ENCODE data around the gene ODR4.

The ODR4 gene

DNA sequence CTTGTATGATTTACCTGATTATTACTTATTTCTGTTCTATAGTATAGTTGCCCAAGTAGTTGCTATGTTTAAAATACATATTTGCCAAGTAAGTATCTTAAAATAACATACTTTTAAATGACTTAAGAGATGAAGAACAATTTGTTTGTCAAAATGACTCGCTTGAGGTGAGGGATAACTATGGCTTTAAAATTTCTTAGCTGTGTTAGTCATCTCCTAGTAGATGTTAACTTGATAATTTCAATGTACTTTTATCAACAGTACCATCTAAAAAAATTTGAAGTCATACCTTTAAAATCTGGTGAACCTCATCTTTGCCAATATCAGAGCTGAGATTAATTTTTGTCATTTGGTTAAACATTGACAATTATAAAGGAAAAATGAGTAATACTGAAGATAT lies 37.7 kb downstream of the ODR4 start:
- H2AFZ ChIP-seq (ENCODE audit: low read length) = no peak overlapping the region
- no peak for TF ChIP-seq EZH2phosphoT487 (IDR thresholded peaks at IDR 0.05; ENCODE audit: borderline replicate concordance)
- no peak for TF ChIP-seq CTCF (conservative IDR thresholded peaks at IDR 0.05; ENCODE audit: low read length)
- no peaks in the 10 kb centered on the region for H4K20me1 ChIP-seq (ENCODE audit: insufficient read depth, low read length, poor library complexity, severe bottlenecking)
- H3K79me2 ChIP-seq (ENCODE audit: insufficient read depth, low read length) = no peaks in the 10 kb centered on the region
- H3K27me3 ChIP-seq (ENCODE audit: insufficient read depth, low read length, poor library complexity, severe bottlenecking) = no peaks in the 10 kb centered on the region
- no peaks in the 10 kb centered on the region for H3K9me2 ChIP-seq (replicated peaks; ENCODE audit: low read depth, low read length)
- H3K4me2 ChIP-seq (ENCODE audit: low read depth, low read length, poor library complexity, severe bottlenecking) = no peak overlapping the region
- H3K9me3 ChIP-seq (ENCODE audit: insufficient read depth, low read depth, low read length) = no peaks in the 10 kb centered on the region
- H3K4me3 ChIP-seq (ENCODE audit: low read length, poor library complexity, severe bottlenecking) = no peak overlapping the region
- no peaks in the 10 kb centered on the region for H3F3A ChIP-seq (ENCODE audit: low read depth)
- no peak overlapping the region for H3K9ac ChIP-seq (ENCODE audit: low read depth, low read length, poor library complexity, severe bottlenecking)
- peaks cover 17% of the 10 kb centered on the region; the same call in 1 of the 2 replicates for H3K36me3 ChIP-seq (ENCODE audit: insufficient read depth, low read length)
- H3K4me1 ChIP-seq (ENCODE audit: insufficient read depth, low read length, poor library complexity, severe bottlenecking) = no peaks in the 10 kb centered on the region

- H3K4me2 ChIP-seq (ENCODE audit: low read depth, low read length, poor library complexity, severe bottlenecking) = no peak overlapping the region
- H3K9me3 ChIP-seq (ENCODE audit: insufficient read depth, low read depth, low read length) = no peaks in the 10 kb centered on the region
- no peaks in the 10 kb centered on the region for H3K4me1 ChIP-seq (ENCODE audit: insufficient read depth, low read length, poor library complexity, severe bottlenecking)
- no peaks in the 10 kb centered on the region for H3K27me3 ChIP-seq (ENCODE audit: insufficient read depth, low read length, poor library complexity, severe bottlenecking)
- no peak overlapping the region for H3K4me3 ChIP-seq (ENCODE audit: low read length, poor library complexity, severe bottlenecking)
- H2AFZ ChIP-seq (ENCODE audit: low read length) = no peak overlapping the region
- H3K79me2 ChIP-seq (ENCODE audit: insufficient read depth, low read length) = no peaks in the 10 kb centered on the region
- H3K36me3 ChIP-seq (ENCODE audit: insufficient read depth, low read length) = peaks cover 10% of the 10 kb centered on the region; the same call in 1 of the 2 replicates
- no peaks in the 10 kb centered on the region for H3F3A ChIP-seq (ENCODE audit: low read depth)
- H3K9ac ChIP-seq (ENCODE audit: low read depth, low read length, poor library complexity, severe bottlenecking) = no peak overlapping the region
- no peaks in the 10 kb centered on the region for H3K9me2 ChIP-seq (replicated peaks; ENCODE audit: low read depth, low read length)
- H4K20me1 ChIP-seq (ENCODE audit: insufficient read depth, low read length, poor library complexity, severe bottlenecking) = no peaks in the 10 kb centered on the region
- TF ChIP-seq EZH2phosphoT487 (IDR thresholded peaks at IDR 0.05; ENCODE audit: borderline replicate concordance) (no peak), CTCF (conservative IDR thresholded peaks at IDR 0.05; ENCODE audit: low read length) (no peak)
Measured at GRCh38 chr1:186418503-186418902, 42.9 kb downstream of the ODR4 start.

- no peaks in the 10 kb centered on the region for H3K4me1 ChIP-seq (ENCODE audit: insufficient read depth, low read length, poor library complexity, severe bottlenecking)
- H3K9me3 ChIP-seq (ENCODE audit: insufficient read depth, low read depth, low read length) = no peaks in the 10 kb centered on the region
- peaks cover 10% of the 10 kb centered on the region; the same call in 1 of the 2 replicates for H3K36me3 ChIP-seq (ENCODE audit: insufficient read depth, low read length)
- TF ChIP-seq EZH2phosphoT487 (IDR thresholded peaks at IDR 0.05; ENCODE audit: borderline replicate concordance) (no peak), CTCF (conservative IDR thresholded peaks at IDR 0.05; ENCODE audit: low read length) (no peak)
- H3K9me2 ChIP-seq (replicated peaks; ENCODE audit: low read depth, low read length) = no peaks in the 10 kb centered on the region
- H3K9ac ChIP-seq (ENCODE audit: low read depth, low read length, poor library complexity, severe bottlenecking) = no peak overlapping the region
- no peaks in the 10 kb centered on the region for H3F3A ChIP-seq (ENCODE audit: low read depth)
- H2AFZ ChIP-seq (ENCODE audit: low read length) = no peak overlapping the region
- H3K4me2 ChIP-seq (ENCODE audit: low read depth, low read length, poor library complexity, severe bottlenecking) = no peak overlapping the region
- H3K4me3 ChIP-seq (ENCODE audit: low read length, poor library complexity, severe bottlenecking) = no peak overlapping the region
- no peaks in the 10 kb centered on the region for H4K20me1 ChIP-seq (ENCODE audit: insufficient read depth, low read length, poor library complexity, severe bottlenecking)
- H3K79me2 ChIP-seq (ENCODE audit: insufficient read depth, low read length) = no peaks in the 10 kb centered on the region
- H3K27me3 ChIP-seq (ENCODE audit: insufficient read depth, low read length, poor library complexity, severe bottlenecking) = no peaks in the 10 kb centered on the region
Measured at GRCh38 chr1:186420311-186420710, 44.7 kb downstream of the ODR4 start.

All from Loucy (cell line).